HEK293 (cell line): ENCODE data around the gene ASTN2.

Experiments used
- CTCF ChIA-PET: fragments of 350-600 bp; formaldehyde crosslinking; extraction: SDS; loops from one replicate; lab custom pipeline; 2021; ENCODE audit warnings: antibody characterized with exemption; lab: Yijun Ruan, JAX
- POLR2A ChIA-PET: fragments of 300-600 bp; formaldehyde crosslinking; extraction: SDS; loops from one replicate; lab custom pipeline; 2020; ENCODE audit warnings: antibody characterized with exemption, inconsistent platforms; lab: Yijun Ruan, JAX
- H3K27ac ChIP-seq: fragments of 200-500 bp; sonication (Bioruptor generic); 2 replicates; pipeline ENCODE4 v1.5.1; 2014; ENCODE audit warnings: low read depth, low read length, control low read depth, inconsistent platforms; ENCODE audit errors: extremely low read depth
- H3K36me3 ChIP-seq, 2 experiments: fragments of 200-500 bp in 1 of 2; sonication (Bioruptor generic) in 1 of 2; 1 replicate in 1 of 2; 2 replicates in 1 of 2; pipeline ENCODE4 v1.5.1; 2014 to 2017; ENCODE audit warnings: inconsistent platforms in 2 of 2, low read length in 2 of 2; ENCODE audit not compliant: control insufficient read depth in 2 of 2, insufficient read depth in 1 of 2
- H3K4me1 ChIP-seq: fragments of 200-500 bp; sonication (Bioruptor generic); 2 replicates; pipeline ENCODE4 v1.5.1; 2014; ENCODE audit warnings: mild to moderate bottlenecking, low read length, inconsistent platforms; ENCODE audit not compliant: control insufficient read depth, insufficient read depth
- H3K4me3 ChIP-seq: 2 replicates; pipeline ENCODE4 v1.5.1; 2011; ENCODE audit warnings: low read depth, mild to moderate bottlenecking, control low read depth, low read length, moderate library complexity
- H3K9me3 ChIP-seq: fragments of 200-500 bp; sonication (Bioruptor generic); 2 replicates; pipeline ENCODE4 v1.5.1; 2014; ENCODE audit warnings: low read depth, low read length, inconsistent platforms; ENCODE audit not compliant: control insufficient read depth, insufficient read depth
- AEBP2 ChIP-seq: fragments of 450-650 bp; formaldehyde crosslinking; IDR thresholded peaks from 2 replicates; pipeline ENCODE4 v1.5.1; 2016; ENCODE audit warnings: missing biosample characterization, missing genetic modification characterization, borderline replicate concordance
- GLI4 ChIP-seq: fragments of 450-650 bp; formaldehyde crosslinking; IDR thresholded peaks from 2 replicates; pipeline ENCODE4 v1.5.1; 2016; ENCODE audit warnings: missing biosample characterization, missing genetic modification characterization
- HOXC10 ChIP-seq: sonication (generic); formaldehyde crosslinking; IDR thresholded peaks from 2 replicates; pipeline ENCODE4 v1.8.1; 2023; ENCODE audit warnings: mild to moderate bottlenecking, missing genetic modification reagents
- INSM2 ChIP-seq: fragments of 450-650 bp; formaldehyde crosslinking; IDR thresholded peaks from 2 replicates; pipeline ENCODE4 v1.5.1; 2016; ENCODE audit warnings: missing biosample characterization, missing genetic modification characterization
- KLF9 ChIP-seq: fragments of 450-650 bp; formaldehyde crosslinking; IDR thresholded peaks from 2 replicates; pipeline ENCODE4 v1.5.1; 2016; ENCODE audit warnings: missing biosample characterization, missing genetic modification characterization, low read depth
- PATZ1 ChIP-seq: fragments of 450-650 bp; formaldehyde crosslinking; IDR thresholded peaks from 2 replicates; pipeline ENCODE4 v1.5.1; 2016; ENCODE audit warnings: missing biosample characterization, missing genetic modification characterization
- RBAK ChIP-seq: fragments of 450-650 bp; formaldehyde crosslinking; IDR thresholded peaks from 2 replicates; pipeline ENCODE4 v1.5.1; 2016; ENCODE audit warnings: missing biosample characterization, missing genetic modification characterization
- SCRT1 ChIP-seq: fragments of 450-650 bp; formaldehyde crosslinking; IDR thresholded peaks from 2 replicates; pipeline ENCODE4 v1.5.1; 2016; ENCODE audit warnings: missing biosample characterization, missing genetic modification characterization, borderline replicate concordance
- ZBTB17 ChIP-seq: fragments of 450-650 bp; formaldehyde crosslinking; IDR thresholded peaks from 2 replicates; pipeline ENCODE4 v1.5.1; 2016; ENCODE audit warnings: missing biosample characterization, missing genetic modification characterization
- ZBTB26 ChIP-seq: fragments of 450-650 bp; formaldehyde crosslinking; optimal IDR thresholded peaks from 2 replicates; pipeline ENCODE3; 2016; ENCODE audit warnings: missing biosample characterization, mild to moderate bottlenecking, missing genetic modification characterization
- ZBTB6 ChIP-seq: fragments of 450-650 bp; formaldehyde crosslinking; IDR thresholded peaks from 2 replicates; pipeline ENCODE4 v1.5.1; 2017; ENCODE audit warnings: missing biosample characterization, missing genetic modification characterization
- ZNF10 ChIP-seq: fragments of 450-650 bp; formaldehyde crosslinking; IDR thresholded peaks from 2 replicates; pipeline ENCODE4 v1.5.1; 2017; ENCODE audit warnings: missing biosample characterization, missing genetic modification characterization
- ZNF133 ChIP-seq: fragments of 450-650 bp; formaldehyde crosslinking; IDR thresholded peaks from 2 replicates; pipeline ENCODE4 v1.5.1; 2016; ENCODE audit warnings: missing biosample characterization, missing genetic modification characterization
- ZNF155 ChIP-seq: fragments of 450-650 bp; formaldehyde crosslinking; IDR thresholded peaks from 2 replicates; pipeline ENCODE4 v1.5.1; 2016; ENCODE audit warnings: missing biosample characterization, missing genetic modification characterization
- ZNF174 ChIP-seq: fragments of 450-650 bp; formaldehyde crosslinking; IDR thresholded peaks from 2 replicates; pipeline ENCODE4 v1.5.0; 2017; ENCODE audit warnings: missing biosample characterization, mild to moderate bottlenecking, missing genetic modification characterization
- ZNF18 ChIP-seq: fragments of 450-650 bp; formaldehyde crosslinking; IDR thresholded peaks from 2 replicates; pipeline ENCODE4 v1.5.1; 2016; ENCODE audit warnings: missing biosample characterization, missing genetic modification characterization
- ZNF248 ChIP-seq: fragments of 450-650 bp; formaldehyde crosslinking; IDR thresholded peaks from 2 replicates; pipeline ENCODE4 v1.5.1; 2017; ENCODE audit warnings: missing biosample characterization, missing genetic modification characterization
- ZNF280C ChIP-seq: fragments of 450-650 bp; formaldehyde crosslinking; IDR thresholded peaks from 2 replicates; pipeline ENCODE4 v1.5.1; 2016; ENCODE audit warnings: missing biosample characterization, missing genetic modification characterization
- ZNF324 ChIP-seq: fragments of 450-650 bp; formaldehyde crosslinking; IDR thresholded peaks from 2 replicates; pipeline ENCODE4 v1.5.1; 2016; ENCODE audit warnings: missing biosample characterization, missing genetic modification characterization
- ZNF530 ChIP-seq: fragments of 450-650 bp; formaldehyde crosslinking; IDR thresholded peaks from 2 replicates; pipeline ENCODE4 v1.5.1; 2016; ENCODE audit warnings: low read depth, missing biosample characterization, missing genetic modification characterization
- ZNF555 ChIP-seq: fragments of 450-650 bp; formaldehyde crosslinking; conservative IDR thresholded peaks from 2 replicates; pipeline ENCODE4 v1.5.1; 2017; ENCODE audit warnings: missing biosample characterization, mild to moderate bottlenecking, missing genetic modification characterization, inconsistent platforms
- ZNF571 ChIP-seq: fragments of 450-650 bp; formaldehyde crosslinking; IDR thresholded peaks from 2 replicates; pipeline ENCODE4 v1.5.0; 2017; ENCODE audit warnings: missing biosample characterization, missing genetic modification characterization
- ZNF600 ChIP-seq: fragments of 450-650 bp; formaldehyde crosslinking; IDR thresholded peaks from 2 replicates; pipeline ENCODE4 v1.5.1; 2016; ENCODE audit warnings: missing biosample characterization, missing genetic modification characterization
- ZNF670 ChIP-seq: fragments of 450-650 bp; formaldehyde crosslinking; IDR thresholded peaks from 2 replicates; pipeline ENCODE4 v1.5.1; 2016; ENCODE audit warnings: missing biosample characterization, missing genetic modification characterization, low read depth
- ZNF707 ChIP-seq: fragments of 450-650 bp; formaldehyde crosslinking; IDR thresholded peaks from 2 replicates; pipeline ENCODE4 v1.5.1; 2016; ENCODE audit warnings: missing biosample characterization, missing genetic modification characterization
- ZNF792 ChIP-seq: fragments of 450-650 bp; formaldehyde crosslinking; IDR thresholded peaks from 2 replicates; pipeline ENCODE4 v1.5.1; 2016; ENCODE audit warnings: missing biosample characterization, missing genetic modification characterization

ASTN2 gene

GRCh38 chr9:117008876-117009275 is 406.0 kb downstream of the ASTN2 start (continued):
- TF ChIP-seq AEBP2 = no peak
- no peak for TF ChIP-seq PATZ1 (tag by site-specific recombination)
- no peak for TF ChIP-seq ZNF248 (tag by site-specific recombination)
- TF ChIP-seq RBAK (tag by site-specific recombination) = no peak
- no peak for TF ChIP-seq ZNF555 (tag by site-specific recombination)
- no peak for TF ChIP-seq ZNF600
- TF ChIP-seq ZNF324 (tag by site-specific recombination) = no peak
- no peak for TF ChIP-seq GLI4 (tag by site-specific recombination)
- no peak for TF ChIP-seq ZBTB17 (tag by site-specific recombination)
- no peak for TF ChIP-seq KLF9 (tag by site-specific recombination)
- no peak for TF ChIP-seq ZBTB26
- no peak for TF ChIP-seq ZNF155 (tag by site-specific recombination)

- no peaks in the 10 kb centered on the region for H3K36me3 ChIP-seq
- CTCF ChIA-PET = interaction anchor here (1.0 kb wide), 1 partner anchor 441 kb away, joined by 3 read pairs; no protein-coding TSS in a partner anchor
- no peaks in the 10 kb centered on the region for H3K9me3 ChIP-seq
- no peak overlapping the region for H3K4me3 ChIP-seq
- no peak overlapping the region for H3K27ac ChIP-seq
- no peaks in the 10 kb centered on the region for H3K4me1 ChIP-seq
- POLR2A ChIA-PET = no interaction called here
- TF ChIP-seq ZNF571 (no peak), ZNF792 (tag by site-specific recombination) (no peak), ZNF670 (tag by site-specific recombination) (no peak), ZNF18 (tag by site-specific recombination) (no peak), SCRT1 (no peak), ZNF707 (tag by site-specific recombination) (no peak), ZNF530 (tag by site-specific recombination) (no peak), ZNF10 (tag by site-specific recombination) (no peak), ZBTB6 (no peak), ZNF248 (tag by site-specific recombination) (no peak), ZNF174 (tag by site-specific recombination) (no peak), ZNF133 (tag by site-specific recombination) (no peak), INSM2 (tag by site-specific recombination) (no peak), ZNF280C (tag by site-specific recombination) (no peak), HOXC10 (CRISPR knock-in tag) (no peak)
These were observed 406.4 kb downstream of the ASTN2 start for GRCh38 chr9:117008461-117008860.
